Measurements from ENCODE around the gene PLA2G2E. TPM values are rescaled to one million over a fixed set of nuclear protein-coding genes. Genes with fewer than 3 reads are reported as not detected.
A peak's percentile ranks its signal among the peaks of the same experiment; 100 is the strongest.
"Not testable (repeated sequence)": the region's sequence is repeated elsewhere in the genome, so short reads cannot be mapped to it uniquely, and the experiment has no call there.

PLA2G2E gene
- total RNA-seq, 1 experiment from 2014 or later = not detected

DNA sequence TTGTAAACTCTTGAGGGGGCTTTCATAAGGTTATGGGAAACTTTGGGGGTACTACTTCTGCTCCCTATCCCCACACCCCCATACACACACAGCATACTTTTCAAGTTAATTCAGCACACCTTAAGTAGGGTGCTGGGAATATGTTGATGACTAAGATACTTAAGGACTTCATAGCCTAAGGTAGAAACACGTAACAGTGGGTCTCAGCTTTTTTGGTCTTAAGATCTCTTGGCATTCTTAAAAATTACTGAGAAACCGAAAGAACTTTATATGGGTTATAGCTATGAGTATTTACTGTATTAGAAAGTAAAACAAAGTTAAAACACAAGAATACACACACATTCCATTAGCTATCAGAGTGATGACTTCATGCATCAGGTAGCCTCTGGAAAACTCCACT, 39.1 kb downstream of the PLA2G2E start:
- no peak for DNase-seq (ENCODE audit: low read depth)

DNA sequence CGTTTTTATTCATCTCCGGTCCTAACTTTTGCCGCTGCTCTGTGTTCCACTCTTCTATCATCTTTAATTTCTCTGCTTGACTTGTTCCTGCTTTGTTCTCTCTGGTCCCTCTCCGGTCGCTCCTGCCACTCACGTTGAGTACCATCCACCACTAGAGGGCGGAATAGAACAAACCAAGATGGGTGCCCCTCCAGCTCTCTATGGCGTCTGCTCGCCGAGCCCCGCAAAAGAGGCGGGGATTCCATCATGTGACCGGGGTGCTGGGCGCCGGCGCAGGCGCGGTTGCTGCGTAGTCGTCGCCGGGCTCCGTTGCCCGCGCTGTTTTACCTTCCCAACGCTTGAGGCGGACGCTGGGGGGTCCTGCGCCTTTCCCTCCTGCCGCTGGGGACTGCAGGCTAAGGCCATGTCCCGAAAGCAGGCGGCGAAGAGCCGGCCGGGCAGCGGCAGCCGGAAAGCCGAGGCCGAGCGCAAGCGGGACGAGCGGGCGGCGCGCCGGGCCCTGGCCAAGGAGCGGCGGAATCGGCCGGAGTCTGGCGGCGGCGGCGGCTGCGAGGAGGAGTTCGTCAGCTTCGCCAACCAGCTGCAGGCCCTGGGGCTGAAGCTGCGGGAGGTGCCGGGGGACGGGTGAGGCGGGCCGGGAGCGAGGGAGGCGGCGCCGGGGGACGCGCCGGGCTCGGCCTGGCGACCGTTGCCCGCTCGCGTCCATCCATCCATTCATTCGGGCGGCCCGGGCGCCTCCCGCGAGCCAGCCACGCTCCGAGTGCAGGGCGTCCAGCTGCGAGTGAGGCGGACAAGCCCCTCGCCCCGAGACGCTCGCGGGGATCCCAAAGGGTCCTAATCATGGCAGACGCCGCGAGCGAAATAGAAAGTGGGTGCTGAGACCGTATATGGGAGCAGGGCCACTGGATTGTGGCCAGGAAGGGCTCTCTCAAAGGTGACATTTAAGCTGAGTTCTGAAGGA, 41.0 kb downstream of the PLA2G2E start, which contains the start of gene OTUD3:
OTUD3 (plus strand) TSS at position 285 of the 961 bp plus-strand sequence; CDS start at position 404, 119 bp downstream.
- DNase-seq (ENCODE audit: low read depth) = peak; percentile 95

DNA sequence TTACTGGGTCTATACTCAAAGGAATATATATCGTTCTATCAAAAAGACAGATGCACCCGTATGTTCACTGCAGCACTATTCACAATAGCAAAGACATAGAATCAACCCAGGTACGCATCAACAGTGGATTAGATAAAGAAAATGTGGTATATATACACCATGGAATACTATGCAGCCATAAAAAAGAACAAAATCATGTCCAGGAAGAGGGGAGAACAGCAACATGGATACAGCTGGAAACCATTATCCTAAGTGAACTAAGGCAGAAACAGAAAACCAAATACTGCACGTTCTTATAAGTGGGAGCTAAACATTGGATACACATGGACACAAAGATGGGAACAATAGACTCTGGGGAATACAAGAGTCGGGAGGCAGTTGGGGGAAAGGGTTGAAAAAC, 42.6 kb downstream of the PLA2G2E start:
- not testable (repeated sequence) for DNase-seq (ENCODE audit: low read depth)

DNA sequence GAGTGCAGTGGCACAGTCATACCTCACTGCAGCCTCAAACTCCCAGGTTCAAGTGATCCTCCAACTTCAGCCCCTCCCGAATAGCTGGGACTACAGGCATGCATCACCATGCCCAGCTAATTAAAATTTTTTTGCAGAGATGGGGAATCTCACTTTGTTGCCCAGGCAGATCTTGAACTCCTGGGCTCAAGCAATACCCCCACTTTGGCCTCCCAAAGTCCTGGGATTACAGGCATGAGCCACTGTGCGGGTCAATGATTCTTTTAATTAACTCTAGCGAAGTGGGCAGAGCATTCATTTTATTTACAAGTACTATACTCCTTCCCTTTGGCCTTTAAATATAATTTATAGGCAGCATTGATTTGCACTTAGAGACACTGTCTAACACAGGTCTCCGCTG, 43.8 kb downstream of the PLA2G2E start:
- DNase-seq (ENCODE audit: low read depth) = no peak

DNA sequence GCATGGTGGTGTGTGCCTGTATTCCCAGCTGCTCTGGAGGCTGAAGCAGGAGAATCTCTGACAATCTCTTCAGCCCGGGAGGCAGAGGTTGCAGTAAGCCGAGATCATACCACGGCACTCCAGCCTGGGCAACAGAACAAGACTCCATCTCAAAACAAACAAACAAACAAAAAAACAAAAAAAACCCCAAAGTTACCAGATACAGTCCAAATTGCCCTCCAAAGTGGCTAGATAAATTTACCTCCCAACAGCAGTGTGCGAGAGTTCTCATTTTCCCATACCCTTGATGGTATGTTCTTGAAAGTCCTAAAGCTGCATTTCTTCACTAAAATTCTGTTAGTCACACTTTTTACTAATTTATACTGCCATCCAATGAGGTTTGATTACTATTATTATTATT, 44.2 kb downstream of the PLA2G2E start:
- DNase-seq (ENCODE audit: low read depth) = no peak

DNA sequence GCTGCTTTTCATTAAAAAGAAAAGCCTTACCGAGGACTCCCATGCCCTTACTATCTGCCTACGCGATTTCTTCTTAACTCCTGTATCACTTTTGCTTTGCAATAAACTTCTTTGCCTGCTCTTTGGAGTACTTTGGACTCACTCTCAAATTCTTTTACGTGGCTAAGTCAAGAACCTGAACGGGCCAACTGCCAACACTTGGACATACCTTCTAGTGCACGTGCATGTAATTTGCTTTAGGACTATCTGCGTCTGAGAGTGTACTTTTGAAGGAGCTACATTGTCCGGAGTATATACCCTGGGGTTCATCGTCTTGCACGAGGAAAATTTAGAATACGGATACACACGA, 44.8 kb downstream of the PLA2G2E start:
- DNase-seq (ENCODE audit: low read depth) = no peak

DNA sequence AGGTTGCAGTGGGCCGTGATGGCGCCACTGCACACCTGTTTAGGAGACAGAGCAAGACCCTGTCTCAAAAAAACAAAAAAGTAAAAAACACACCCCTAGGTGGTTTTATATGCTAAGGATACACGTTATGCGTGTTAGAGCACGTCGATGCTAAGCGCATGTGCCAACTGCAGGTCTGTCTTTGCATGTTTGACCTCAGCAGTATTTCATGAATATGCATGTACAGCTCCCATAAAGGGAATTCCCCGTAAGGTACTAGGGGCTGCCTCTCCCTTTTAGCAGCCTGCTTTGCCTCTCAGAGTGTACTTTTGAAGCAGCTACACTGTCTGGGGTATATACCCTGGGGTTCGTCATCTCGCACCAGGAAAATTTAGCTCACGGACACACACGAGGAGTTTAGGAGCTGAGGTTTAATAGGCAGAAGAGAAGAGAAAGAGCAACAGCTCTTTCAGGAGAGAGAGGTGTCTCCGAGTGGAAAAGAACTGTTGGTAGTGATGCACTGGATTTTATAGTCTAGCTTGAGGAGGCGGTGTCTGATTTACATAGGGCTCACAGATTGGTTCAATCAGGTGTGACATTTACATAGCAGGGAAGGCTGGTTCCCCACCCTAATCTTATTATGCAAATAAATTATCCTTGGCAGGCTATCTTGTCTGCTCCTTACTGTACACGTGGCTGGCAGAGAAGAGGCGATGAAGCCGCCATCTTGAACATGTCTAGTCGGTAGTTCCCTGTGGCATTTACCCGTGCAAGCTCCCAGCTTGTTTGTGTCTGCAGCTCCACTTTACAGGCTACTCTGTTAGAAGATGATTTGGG, 45.4 kb downstream of the PLA2G2E start:
- peak; percentile 14 for DNase-seq (ENCODE audit: low read depth)

DNA sequence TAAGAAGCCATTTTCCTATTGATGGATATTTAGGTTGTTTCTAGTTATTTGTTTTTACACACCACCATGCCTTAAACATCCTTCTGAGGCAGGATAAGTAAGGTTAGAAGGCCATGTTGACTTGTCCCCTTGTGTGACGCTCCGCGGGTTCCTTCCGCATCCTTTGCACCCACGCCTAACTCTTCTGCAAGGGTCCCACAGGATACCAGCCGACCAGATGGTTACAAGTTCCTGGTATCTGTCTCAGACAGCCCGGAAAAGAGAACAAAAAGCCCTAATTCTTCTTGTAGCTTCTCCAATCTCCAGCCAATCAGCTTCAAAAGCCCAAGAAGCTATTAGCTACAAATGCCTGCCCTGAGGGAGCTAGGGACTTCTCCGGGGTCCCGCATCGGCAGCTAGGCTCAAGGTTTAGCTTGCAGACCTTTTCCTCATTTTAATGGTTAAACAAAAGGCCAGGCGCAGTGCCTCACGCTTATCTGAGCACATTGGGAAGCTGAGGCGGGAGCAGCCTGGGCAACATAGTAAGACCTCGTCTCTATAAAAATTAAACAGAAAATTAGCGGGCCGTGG, 46.2 kb downstream of the PLA2G2E start:
- no peak for DNase-seq (ENCODE audit: low read depth)

DNA sequence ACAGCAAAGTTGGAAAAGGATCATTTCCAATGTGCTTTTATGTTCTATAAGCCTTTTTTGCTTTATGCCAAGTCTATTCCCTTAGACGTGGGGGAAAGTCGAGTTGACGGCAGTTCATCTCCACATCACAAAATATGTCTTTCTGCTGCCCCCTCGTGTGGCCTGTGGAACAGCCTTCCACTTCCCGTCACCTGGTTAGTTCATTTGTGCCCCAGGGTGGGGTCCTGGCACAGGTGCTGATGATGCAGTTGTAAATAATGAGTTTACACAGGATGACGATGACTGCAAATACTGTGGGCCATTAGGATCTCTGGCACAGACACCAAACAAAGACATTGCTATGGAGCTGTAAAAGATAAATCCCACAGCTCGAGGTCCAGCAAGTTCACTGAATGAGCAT, 51.2 kb downstream of the PLA2G2E start:
- DNase-seq (ENCODE audit: low read depth) = peak; percentile 52

Other genes with a start within 250 kb of the PLA2G2E start
- gene TMCO4, start 123.7 kb downstream of the PLA2G2E start, total RNA-seq (2014; rRNA removed; shearing (Covaris generic)) = 13.1 and 18.9 TPM in 2 replicates
- gene RNF186, start 108.3 kb downstream of the PLA2G2E start, total RNA-seq (2014; rRNA removed; shearing (Covaris generic)) = not detected in 2 replicates
- gene OTUD3, start 41.2 kb downstream of the PLA2G2E start, total RNA-seq (2014; rRNA removed; shearing (Covaris generic)) = 3.3 and 3.6 TPM in 2 replicates
- not detected in 2 replicates for gene PLA2G2A, start 56.0 kb upstream of the PLA2G2E start, total RNA-seq (2014; rRNA removed; shearing (Covaris generic))
- not detected in 2 replicates for gene PLA2G5, start 146.6 kb upstream of the PLA2G2E start, total RNA-seq (2014; rRNA removed; shearing (Covaris generic))
- not detected in 2 replicates for gene PLA2G2D, start 195.9 kb upstream of the PLA2G2E start, total RNA-seq (2014; rRNA removed; shearing (Covaris generic))
- gene PLA2G2F, start 215.7 kb upstream of the PLA2G2E start, total RNA-seq (2014; rRNA removed; shearing (Covaris generic)) = not detected in 2 replicates